Fibroblast of pulmonary artery (primary cell): Measurements from ENCODE around the gene PANK2.

Experiments used
- DNase-seq: peaks from one replicate; pipeline ENCODE4 v3.0.0-alpha.2; 2010; ENCODE audit warnings: low read depth
- H3K4me3 ChIP-seq: replicated peaks from 2 replicates; pipeline ENCODE4 v1.5.1; 2011; ENCODE audit warnings: low read depth, mild to moderate bottlenecking, control low read depth, low read length, moderate library complexity
- CTCF ChIP-seq: IDR thresholded peaks from 2 replicates; pipeline ENCODE4 v1.5.1; 2011; ENCODE audit warnings: mild to moderate bottlenecking, control low read depth, low read length, inconsistent platforms; ENCODE audit errors: missing control alignments

The PANK2 gene

DNA sequence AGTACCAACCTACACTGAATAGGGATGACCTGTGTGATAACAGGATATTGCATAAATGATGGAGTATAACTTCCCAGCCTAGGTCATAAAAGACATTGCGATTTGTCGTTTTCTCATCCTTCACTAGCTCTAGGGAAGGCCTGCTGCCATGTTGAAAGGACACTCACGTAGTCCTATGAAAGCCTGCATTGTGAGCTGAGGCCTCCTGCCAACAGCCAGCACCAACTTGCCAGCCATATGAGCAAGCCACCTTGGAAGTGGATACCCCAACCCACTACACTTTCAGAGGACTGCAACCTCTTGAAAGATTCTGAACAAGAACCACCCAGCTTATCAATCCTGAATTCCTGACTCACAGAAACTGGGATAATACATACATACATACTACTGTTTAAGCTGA is 3.5 kb upstream of the PANK2 start:
- no peak for DNase-seq
- TF ChIP-seq CTCF = no peak
- H3K4me3 ChIP-seq = no peak overlapping the region

DNA sequence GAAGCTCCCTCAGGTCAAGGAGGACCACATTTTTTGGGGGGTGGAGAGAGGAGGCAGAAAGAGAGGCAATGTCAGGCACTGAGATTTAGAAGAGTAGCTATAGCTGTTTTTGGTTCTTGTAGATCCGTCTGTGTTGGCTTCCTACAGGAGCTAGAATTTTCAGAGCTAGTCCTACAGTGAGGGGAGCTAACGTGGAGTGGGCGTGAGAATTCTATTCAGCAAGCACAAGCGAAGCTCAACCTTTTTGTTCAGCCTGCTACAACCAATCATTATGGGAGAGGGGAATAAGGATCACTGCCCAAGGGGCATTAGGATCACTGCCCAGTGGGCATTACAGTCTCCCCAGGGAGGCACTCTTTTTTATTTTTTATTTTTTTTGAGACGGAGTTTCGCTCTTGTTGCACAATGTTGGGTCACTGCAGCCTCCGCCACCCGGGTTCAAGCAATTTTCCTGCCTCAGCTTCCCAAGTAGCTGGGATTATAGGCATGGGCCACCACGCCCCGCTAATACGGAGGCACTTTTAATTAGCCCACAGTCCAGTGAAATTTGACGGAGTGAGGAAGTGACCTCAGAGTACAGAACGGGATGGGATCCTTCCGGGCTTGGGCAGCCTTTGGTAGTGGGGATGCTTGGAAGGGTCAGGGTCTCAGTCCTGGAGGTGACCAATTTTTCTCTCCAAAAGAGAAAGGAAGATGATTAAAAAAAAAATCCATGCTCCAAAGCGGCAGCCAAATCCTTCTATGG is 1.1 kb upstream of the PANK2 start:
- no peak for DNase-seq
- H3K4me3 ChIP-seq = peak overlapping the region; percentile 97
- no peak for TF ChIP-seq CTCF

DNA sequence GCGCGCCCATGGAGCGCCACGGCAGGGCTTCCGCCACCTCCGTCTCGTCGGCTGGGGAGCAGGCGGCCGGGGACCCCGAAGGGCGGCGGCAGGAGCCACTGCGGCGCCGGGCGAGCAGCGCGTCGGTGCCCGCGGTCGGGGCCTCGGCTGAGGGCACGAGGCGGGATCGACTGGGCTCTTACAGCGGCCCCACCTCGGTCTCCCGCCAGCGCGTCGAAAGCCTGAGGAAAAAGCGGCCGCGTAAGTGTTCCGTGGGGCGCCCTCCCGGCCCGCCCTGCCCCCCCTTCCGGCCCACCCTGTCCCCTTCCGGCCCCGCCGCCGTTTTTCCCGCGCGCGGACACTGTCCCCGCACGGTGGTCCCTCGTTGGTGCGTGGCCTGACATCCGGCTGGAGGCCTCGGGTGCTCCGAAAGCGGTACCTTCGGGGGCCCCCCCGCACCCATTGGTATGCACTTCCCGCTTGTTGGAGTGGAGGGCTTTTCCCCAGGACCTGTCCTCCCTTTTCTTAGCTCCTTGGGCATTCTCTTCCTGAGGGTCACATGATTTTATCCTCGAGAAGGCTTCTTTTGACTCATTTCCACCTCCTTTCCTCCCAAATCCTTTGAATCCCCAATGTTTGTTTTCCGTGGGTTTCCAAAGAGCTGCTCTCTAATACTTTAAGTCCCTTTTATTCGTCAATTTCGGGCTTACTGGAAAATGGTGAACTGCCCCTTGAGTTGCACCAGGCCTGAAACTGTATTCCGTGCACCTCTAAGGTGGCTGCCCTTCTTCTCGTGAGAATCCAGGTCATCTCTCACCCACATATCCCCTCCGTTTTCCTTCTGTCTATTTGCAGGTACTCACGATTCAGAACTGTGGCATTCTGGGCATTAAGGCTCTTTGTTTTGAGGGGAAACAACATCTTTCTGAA is 556 bp downstream of the PANK2 start:
- DNase-seq = no peak
- peak overlapping the region; percentile 97 for H3K4me3 ChIP-seq
- TF ChIP-seq CTCF = no peak

DNA sequence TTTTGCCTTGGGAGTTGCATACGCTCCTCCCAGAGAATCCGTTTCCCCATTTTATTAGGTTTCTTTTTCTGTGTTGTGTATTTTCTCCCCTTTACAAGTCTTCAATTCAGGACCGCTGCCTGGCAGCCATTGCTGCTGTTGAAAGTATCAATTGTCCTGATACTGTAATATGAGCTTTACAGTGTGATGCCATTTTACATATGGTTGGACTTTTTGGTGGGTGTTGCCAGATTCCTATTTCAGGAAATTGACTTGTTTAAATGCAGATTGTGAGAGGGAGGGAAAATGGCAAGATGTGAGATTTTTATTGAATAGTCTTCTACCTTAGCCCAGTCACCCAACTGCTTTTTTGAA is 1.2 kb downstream of the PANK2 start:
- DNase-seq = peak; percentile 39
- no peak for TF ChIP-seq CTCF
- peak overlapping the region; percentile 97 for H3K4me3 ChIP-seq

GRCh38 chr20:3890999-3891929 is 2.1 kb downstream of the PANK2 start:
- peak overlapping the region; percentile 97 for H3K4me3 ChIP-seq
- no peak for DNase-seq
- TF ChIP-seq CTCF = no peak

DNA sequence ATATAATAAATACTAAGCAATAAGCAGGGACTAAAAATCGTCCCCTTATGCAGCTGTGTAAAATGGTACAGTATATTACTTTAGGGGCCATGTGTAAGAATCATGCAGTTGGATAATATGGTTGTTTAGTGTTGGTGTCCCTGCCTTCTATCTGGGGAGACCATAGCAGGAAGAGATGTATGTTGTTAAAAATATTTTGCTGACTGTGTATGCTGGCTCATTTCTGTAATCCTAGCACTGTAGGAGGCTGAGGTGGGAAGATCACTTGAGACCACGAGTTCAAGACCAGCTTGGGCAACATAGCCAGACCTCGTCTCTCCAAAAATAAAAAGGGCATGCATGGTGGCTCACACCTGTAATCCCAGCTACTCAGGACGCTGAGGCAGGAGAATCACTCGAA is 5.6 kb downstream of the PANK2 start:
- H3K4me3 ChIP-seq = no peak overlapping the region
- TF ChIP-seq CTCF = no peak

More for the DNA sequence above, 5.6 kb downstream of the PANK2 start:
- no peak for DNase-seq
